ENCODE results near the gene ANKRD13A. TPM values are rescaled to one million over a fixed set of nuclear protein-coding genes. Genes with fewer than 3 reads are reported as not detected.

ANKRD13A gene
- total and polyA plus RNA-seq, 2 of the 8 experiments (the other 6 are each of a cell fraction or from before 2014, with no cell fraction given) = 16.8 to 21.4 TPM

DNA sequence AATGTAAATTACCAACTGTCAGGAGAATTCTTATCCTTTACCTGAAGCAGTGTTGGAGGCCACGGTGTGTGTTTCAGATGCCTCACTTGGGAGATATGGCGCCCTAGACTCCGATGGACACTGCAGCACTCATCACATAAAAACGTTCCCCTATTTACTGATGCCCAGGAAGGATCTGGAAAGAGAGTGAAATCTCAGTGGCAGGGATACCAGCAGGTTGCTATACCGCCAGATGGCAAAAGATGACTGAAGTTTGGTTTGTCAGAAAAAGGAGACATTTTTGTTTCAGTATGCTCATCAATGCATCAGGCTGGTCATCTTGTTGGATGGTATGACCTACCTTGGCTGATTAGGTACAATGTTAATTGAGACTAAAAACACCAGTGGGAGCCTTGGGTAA is 7.6 kb upstream of the ANKRD13A start (continued):
- TF ChIP-seq RNF2 (IDR thresholded peaks at IDR 0.05; ENCODE audit: borderline replicate concordance, low read depth, low read length, missing control alignments, poor library complexity, severe bottlenecking) (no peak), HDAC6 (IDR thresholded peaks at IDR 0.05; ENCODE audit: low read depth, low read length) (no peak), TEAD4 (IDR thresholded peaks at IDR 0.05; ENCODE audit: low read depth, low read length) (no peak), CHD2 (IDR thresholded peaks at IDR 0.05; ENCODE audit: low read length) (no peak), BACH1 (IDR thresholded peaks at IDR 0.05; ENCODE audit: low read length) (no peak), PHF8 (conservative IDR thresholded peaks at IDR 0.05; ENCODE audit: low read depth, low read length) (no peak)
- TF ChIP-seq, protein P1, sequence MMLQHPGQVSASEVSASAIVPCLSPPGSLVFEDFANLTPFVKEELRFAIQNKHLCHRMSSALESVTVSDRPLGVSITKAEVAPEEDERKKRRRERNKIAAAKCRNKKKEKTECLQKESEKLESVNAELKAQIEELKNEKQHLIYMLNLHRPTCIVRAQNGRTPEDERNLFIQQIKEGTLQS (IDR thresholded peaks at IDR 0.05; ENCODE audit: insufficient read depth, low read depth, low read length) = no peak

All from H1 (cell line).